ENCODE data around the gene YIPF2.

YIPF2 gene

GRCh38 chr19:10885201-10886169 lies 43.0 kb downstream of the YIPF2 start:
- H3K9ac ChIP-seq (ENCODE audit: low read depth, low read length, poor library complexity) = no peak overlapping the region
- H2AFZ ChIP-seq (ENCODE audit: low read length) = no peak overlapping the region
- H3K4ac ChIP-seq (ENCODE audit: low read length) = no peak overlapping the region
- no peak overlapping the region for H2BK120ac ChIP-seq (ENCODE audit: low read depth, low read length)
- H2BK15ac ChIP-seq (ENCODE audit: low read length) = no peak overlapping the region
- no peak overlapping the region for H3K14ac ChIP-seq (ENCODE audit: low read length)
- no peak overlapping the region for H2BK12ac ChIP-seq (ENCODE audit: low read length)
- no peak overlapping the region for H4K91ac ChIP-seq (ENCODE audit: low read depth, low read length, poor library complexity)
- H4K8ac ChIP-seq (ENCODE audit: low read depth, low read length) = no peak overlapping the region
- H3K18ac ChIP-seq (ENCODE audit: low read length) = peak overlapping the region; percentile 72
- H3K27ac ChIP-seq (replicated peaks; ENCODE audit: low read length) = peak overlapping the region; percentile 76
- DNase-seq (ENCODE audit: low spot score) = no peak
- H3K36me3 ChIP-seq (replicated peaks in 1 of 2; ENCODE audit: control insufficient read depth in 2 of 2, insufficient read depth in 2 of 2, low read length in 2 of 2) = peaks cover 0 to 2% of the 10 kb centered on the region in 2 donors
- peaks cover 21% of the 10 kb centered on the region for H3K79me1 ChIP-seq (ENCODE audit: low read depth, low read length)
- no CpG with 5 or more reads among the region's 20 CpGs for WGBS, 2 donors (ENCODE audit: extremely low coverage in 2 of 2, insufficient read length in 2 of 2, insufficient replicate concordance in 1 of 2)
- no peak overlapping the region for H2AK5ac ChIP-seq (ENCODE audit: low read depth, low read length)
- H3K4me2 ChIP-seq (ENCODE audit: insufficient read depth, low read length, poor library complexity, severe bottlenecking) = no peak overlapping the region
- H3K27me3 ChIP-seq (ENCODE audit: control insufficient read depth in 3 of 3, insufficient read depth in 3 of 3, low read depth in 1 of 3, low read length in 3 of 3) = no peaks in the 10 kb centered on the region
- peak overlapping the region; percentile 37 for H3K23ac ChIP-seq (ENCODE audit: low read depth, low read length, poor library complexity)
- H2BK5ac ChIP-seq (ENCODE audit: low read length) = no peak overlapping the region
- H3K4me3 ChIP-seq (ENCODE audit: low read length in 2 of 2) = no peak overlapping the region
- peaks cover 57 to 59% of the 10 kb centered on the region in 2 donors for H3K4me1 ChIP-seq (ENCODE audit: control insufficient read depth in 2 of 2, insufficient read depth in 1 of 2, low read depth in 1 of 2, low read length in 2 of 2)
- H3K9me3 ChIP-seq (replicated peaks in 1 of 2; ENCODE audit: control insufficient read depth in 2 of 2, insufficient read depth in 1 of 2, low read depth in 1 of 2, low read length in 2 of 2) = no peaks in the 10 kb centered on the region

- H4K91ac ChIP-seq (ENCODE audit: low read depth, low read length, poor library complexity) = no peak overlapping the region
- H2BK120ac ChIP-seq (ENCODE audit: low read depth, low read length) = no peak overlapping the region
- no peak overlapping the region for H4K8ac ChIP-seq (ENCODE audit: low read depth, low read length)
- no peak overlapping the region for H2BK5ac ChIP-seq (ENCODE audit: low read length)
- no peak overlapping the region for H3K18ac ChIP-seq (ENCODE audit: low read length)
- no peak overlapping the region for H3K4me3 ChIP-seq (ENCODE audit: low read length in 2 of 2)
- H3K4ac ChIP-seq (ENCODE audit: low read length) = no peak overlapping the region
- no peak for DNase-seq (ENCODE audit: low spot score)
- H2BK15ac ChIP-seq (ENCODE audit: low read length) = no peak overlapping the region
- H3K36me3 ChIP-seq (replicated peaks in 1 of 2; ENCODE audit: control insufficient read depth in 2 of 2, insufficient read depth in 2 of 2, low read length in 2 of 2) = peaks cover 3 to 4% of the 10 kb centered on the region in 2 donors
- peaks cover 68 to 71% of the 10 kb centered on the region in 2 donors for H3K4me1 ChIP-seq (ENCODE audit: control insufficient read depth in 2 of 2, insufficient read depth in 1 of 2, low read depth in 1 of 2, low read length in 2 of 2)
- no peaks in the 10 kb centered on the region for H3K9me3 ChIP-seq (replicated peaks in 1 of 2; ENCODE audit: control insufficient read depth in 2 of 2, insufficient read depth in 1 of 2, low read depth in 1 of 2, low read length in 2 of 2)
- WGBS, 2 donors (ENCODE audit: extremely low coverage in 2 of 2, insufficient read length in 2 of 2, insufficient replicate concordance in 1 of 2) = no CpG with 5 or more reads among the region's 2 CpGs
- H3K9ac ChIP-seq (ENCODE audit: low read depth, low read length, poor library complexity) = no peak overlapping the region
- H2AK5ac ChIP-seq (ENCODE audit: low read depth, low read length) = no peak overlapping the region
- H3K4me2 ChIP-seq (ENCODE audit: insufficient read depth, low read length, poor library complexity, severe bottlenecking) = no peak overlapping the region
- H2AFZ ChIP-seq (ENCODE audit: low read length) = no peak overlapping the region
- no peak overlapping the region for H2BK12ac ChIP-seq (ENCODE audit: low read length)
- no peaks in the 10 kb centered on the region for H3K27me3 ChIP-seq (ENCODE audit: control insufficient read depth in 3 of 3, insufficient read depth in 3 of 3, low read depth in 1 of 3, low read length in 3 of 3)
- no peak overlapping the region for H3K14ac ChIP-seq (ENCODE audit: low read length)
- H3K79me1 ChIP-seq (ENCODE audit: low read depth, low read length) = peaks cover 25% of the 10 kb centered on the region
- no peak overlapping the region for H3K27ac ChIP-seq (replicated peaks; ENCODE audit: low read length)
- H3K23ac ChIP-seq (ENCODE audit: low read depth, low read length, poor library complexity) = no peak overlapping the region
Observed at GRCh38 chr19:10884274-10884673, 44.2 kb downstream of the YIPF2 start.

GRCh38 chr19:10882108-10882457 lies 46.4 kb downstream of the YIPF2 start:
- H2BK12ac ChIP-seq (ENCODE audit: low read length) = no peak overlapping the region
- peaks cover 52% of the 10 kb centered on the region in 2 donors for H3K4me1 ChIP-seq (ENCODE audit: control insufficient read depth in 2 of 2, insufficient read depth in 1 of 2, low read depth in 1 of 2, low read length in 2 of 2)
- no peak overlapping the region for H4K8ac ChIP-seq (ENCODE audit: low read depth, low read length)
- no peaks in the 10 kb centered on the region for H3K9me3 ChIP-seq (replicated peaks in 1 of 2; ENCODE audit: control insufficient read depth in 2 of 2, insufficient read depth in 1 of 2, low read depth in 1 of 2, low read length in 2 of 2)
- peak overlapping the region; percentile 85 for H3K27ac ChIP-seq (replicated peaks; ENCODE audit: low read length)
- no peak overlapping the region for H3K4me3 ChIP-seq (ENCODE audit: low read length in 2 of 2)
- peaks cover 16% of the 10 kb centered on the region for H3K79me1 ChIP-seq (ENCODE audit: low read depth, low read length)
- H3K18ac ChIP-seq (ENCODE audit: low read length) = peak overlapping the region; percentile 44
- H3K27me3 ChIP-seq (ENCODE audit: control insufficient read depth in 3 of 3, insufficient read depth in 3 of 3, low read depth in 1 of 3, low read length in 3 of 3) = no peaks in the 10 kb centered on the region
- peak overlapping the region; percentile 16 for H2AK5ac ChIP-seq (ENCODE audit: low read depth, low read length)
- peaks cover 4% of the 10 kb centered on the region in 2 donors for H3K36me3 ChIP-seq (replicated peaks in 1 of 2; ENCODE audit: control insufficient read depth in 2 of 2, insufficient read depth in 2 of 2, low read length in 2 of 2)
- H3K4me2 ChIP-seq (ENCODE audit: insufficient read depth, low read length, poor library complexity, severe bottlenecking) = peak overlapping the region; percentile 47
- H3K23ac ChIP-seq (ENCODE audit: low read depth, low read length, poor library complexity) = no peak overlapping the region
- H2BK15ac ChIP-seq (ENCODE audit: low read length) = no peak overlapping the region
- H2BK120ac ChIP-seq (ENCODE audit: low read depth, low read length) = no peak overlapping the region
- no peak overlapping the region for H2BK5ac ChIP-seq (ENCODE audit: low read length)
- no peak overlapping the region for H2AFZ ChIP-seq (ENCODE audit: low read length)
- no peak overlapping the region for H3K14ac ChIP-seq (ENCODE audit: low read length)
- H3K4ac ChIP-seq (ENCODE audit: low read length) = no peak overlapping the region
- no peak overlapping the region for H3K9ac ChIP-seq (ENCODE audit: low read depth, low read length, poor library complexity)
- WGBS, 2 donors (ENCODE audit: extremely low coverage in 2 of 2, insufficient read length in 2 of 2, insufficient replicate concordance in 1 of 2) = no CpG with 5 or more reads among the region's 9 CpGs
- DNase-seq (ENCODE audit: low spot score) = no peak
- H4K91ac ChIP-seq (ENCODE audit: low read depth, low read length, poor library complexity) = no peak overlapping the region

GRCh38 chr19:10881403-10882107 lies 46.9 kb downstream of the YIPF2 start:
- no peak overlapping the region for H3K4ac ChIP-seq (ENCODE audit: low read length)
- no peak overlapping the region for H3K9ac ChIP-seq (ENCODE audit: low read depth, low read length, poor library complexity)
- peak overlapping the region; percentile 47 for H3K4me2 ChIP-seq (ENCODE audit: insufficient read depth, low read length, poor library complexity, severe bottlenecking)
- H3K79me1 ChIP-seq (ENCODE audit: low read depth, low read length) = peaks cover 15% of the 10 kb centered on the region
- H3K27me3 ChIP-seq (ENCODE audit: control insufficient read depth in 3 of 3, insufficient read depth in 3 of 3, low read depth in 1 of 3, low read length in 3 of 3) = no peaks in the 10 kb centered on the region
- no peak overlapping the region for H2BK5ac ChIP-seq (ENCODE audit: low read length)
- H3K27ac ChIP-seq (replicated peaks; ENCODE audit: low read length) = peak overlapping the region; percentile 85
- WGBS, 2 donors (ENCODE audit: extremely low coverage in 2 of 2, insufficient read length in 2 of 2, insufficient replicate concordance in 1 of 2) = no CpG with 5 or more reads among the region's 14 CpGs
- H2AK5ac ChIP-seq (ENCODE audit: low read depth, low read length) = peak overlapping the region; percentile 16
- H2BK120ac ChIP-seq (ENCODE audit: low read depth, low read length) = no peak overlapping the region
- H3K9me3 ChIP-seq (replicated peaks in 1 of 2; ENCODE audit: control insufficient read depth in 2 of 2, insufficient read depth in 1 of 2, low read depth in 1 of 2, low read length in 2 of 2) = no peaks in the 10 kb centered on the region
- DNase-seq (ENCODE audit: low spot score) = peak; percentile 83
- peaks cover 4 to 9% of the 10 kb centered on the region in 2 donors for H3K36me3 ChIP-seq (replicated peaks in 1 of 2; ENCODE audit: control insufficient read depth in 2 of 2, insufficient read depth in 2 of 2, low read length in 2 of 2)
- H2BK15ac ChIP-seq (ENCODE audit: low read length) = no peak overlapping the region
- peaks cover 49 to 52% of the 10 kb centered on the region in 2 donors for H3K4me1 ChIP-seq (ENCODE audit: control insufficient read depth in 2 of 2, insufficient read depth in 1 of 2, low read depth in 1 of 2, low read length in 2 of 2)
- H3K4me3 ChIP-seq (ENCODE audit: low read length in 2 of 2) = no peak overlapping the region
- H3K23ac ChIP-seq (ENCODE audit: low read depth, low read length, poor library complexity) = no peak overlapping the region
- H4K8ac ChIP-seq (ENCODE audit: low read depth, low read length) = no peak overlapping the region
- H4K91ac ChIP-seq (ENCODE audit: low read depth, low read length, poor library complexity) = no peak overlapping the region
- H2BK12ac ChIP-seq (ENCODE audit: low read length) = no peak overlapping the region
- no peak overlapping the region for H3K14ac ChIP-seq (ENCODE audit: low read length)
- H3K18ac ChIP-seq (ENCODE audit: low read length) = peak overlapping the region; percentile 38
- no peak overlapping the region for H2AFZ ChIP-seq (ENCODE audit: low read length)
